GM12872 (cell line): ENCODE measurements around the gene DNM3.

Experiments
- TF ChIP-seq, protein P1 (sequence below): IDR thresholded peaks from 3 replicates; pipeline ENCODE4 v1.5.1; 2011; ENCODE audit warnings: low read depth, mild to moderate bottlenecking, low read length, moderate library complexity; ENCODE audit not compliant: insufficient read depth

Gene DNM3

GRCh38 chr1:172018727-172019311 lies 177.5 kb downstream of the DNM3 start:
- TF ChIP-seq, protein P1, sequence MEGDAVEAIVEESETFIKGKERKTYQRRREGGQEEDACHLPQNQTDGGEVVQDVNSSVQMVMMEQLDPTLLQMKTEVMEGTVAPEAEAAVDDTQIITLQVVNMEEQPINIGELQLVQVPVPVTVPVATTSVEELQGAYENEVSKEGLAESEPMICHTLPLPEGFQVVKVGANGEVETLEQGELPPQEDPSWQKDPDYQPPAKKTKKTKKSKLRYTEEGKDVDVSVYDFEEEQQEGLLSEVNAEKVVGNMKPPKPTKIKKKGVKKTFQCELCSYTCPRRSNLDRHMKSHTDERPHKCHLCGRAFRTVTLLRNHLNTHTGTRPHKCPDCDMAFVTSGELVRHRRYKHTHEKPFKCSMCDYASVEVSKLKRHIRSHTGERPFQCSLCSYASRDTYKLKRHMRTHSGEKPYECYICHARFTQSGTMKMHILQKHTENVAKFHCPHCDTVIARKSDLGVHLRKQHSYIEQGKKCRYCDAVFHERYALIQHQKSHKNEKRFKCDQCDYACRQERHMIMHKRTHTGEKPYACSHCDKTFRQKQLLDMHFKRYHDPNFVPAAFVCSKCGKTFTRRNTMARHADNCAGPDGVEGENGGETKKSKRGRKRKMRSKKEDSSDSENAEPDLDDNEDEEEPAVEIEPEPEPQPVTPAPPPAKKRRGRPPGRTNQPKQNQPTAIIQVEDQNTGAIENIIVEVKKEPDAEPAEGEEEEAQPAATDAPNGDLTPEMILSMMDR: no peak

DNA sequence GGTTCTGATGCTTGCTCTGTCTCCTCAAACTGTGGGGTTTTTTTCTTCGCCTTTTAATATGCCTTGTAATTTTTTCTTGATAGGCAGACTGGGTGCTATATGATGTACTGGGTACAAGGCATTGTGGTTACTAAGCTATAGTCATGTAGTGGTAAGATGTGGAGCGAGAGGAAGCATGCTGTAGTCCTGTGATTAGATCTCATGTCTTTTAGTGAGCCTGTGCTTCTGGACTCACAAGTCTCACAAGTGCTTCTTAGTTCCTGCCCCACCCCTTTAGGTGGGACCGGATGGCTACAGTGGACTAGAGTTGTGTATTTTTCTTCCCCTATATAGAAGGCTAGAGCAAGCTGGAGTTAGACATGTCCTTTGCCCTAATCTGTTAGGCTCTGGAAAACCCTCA lies 178.7 kb downstream of the DNM3 start:
- TF ChIP-seq, protein P1: no peak

DNA sequence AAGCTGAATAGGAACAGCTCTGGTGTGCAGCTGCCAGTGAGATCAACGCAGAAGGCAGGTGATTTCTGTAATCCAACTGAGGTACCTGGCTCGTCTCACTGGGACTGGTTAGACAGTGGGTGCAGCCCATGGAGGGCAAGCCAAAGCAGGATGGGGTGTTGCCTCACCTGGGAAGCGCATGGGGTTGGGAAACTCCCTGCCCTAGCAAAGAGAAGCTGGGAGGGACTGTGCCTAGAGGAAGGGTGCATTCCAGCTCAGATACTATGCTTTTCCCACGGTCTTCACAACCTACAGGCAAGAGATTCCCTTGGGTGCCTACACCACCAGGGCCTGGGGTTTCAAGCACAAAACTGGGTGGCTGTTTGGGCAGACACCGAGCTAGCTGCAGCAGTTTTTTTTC lies 183.2 kb downstream of the DNM3 start:
- TF ChIP-seq, protein P1: no peak

GRCh38 chr1:172040466-172040865 lies 199.2 kb downstream of the DNM3 start:
- TF ChIP-seq, protein P1: no peak

GRCh38 chr1:172041102-172041501 lies 199.8 kb downstream of the DNM3 start:
- TF ChIP-seq, protein P1: no peak

DNA sequence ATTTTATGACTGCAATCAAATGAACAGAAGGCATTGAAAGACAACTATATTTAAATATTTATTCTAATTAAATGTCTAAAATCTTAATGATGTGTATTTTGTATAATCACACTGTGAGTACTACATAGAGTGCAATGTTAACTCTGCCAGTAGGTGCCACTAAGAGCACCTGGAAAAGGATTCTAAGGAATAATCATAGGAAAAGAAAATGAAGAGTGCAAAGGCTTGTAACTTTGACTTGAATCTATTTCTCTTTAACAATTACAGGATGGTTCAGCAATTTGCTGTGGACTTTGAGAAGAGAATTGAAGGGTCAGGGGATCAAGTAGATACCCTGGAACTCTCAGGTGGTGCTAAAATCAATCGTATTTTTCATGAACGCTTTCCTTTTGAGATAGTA lies 200.4 kb downstream of the DNM3 start:
- TF ChIP-seq, protein P1: no peak

DNA sequence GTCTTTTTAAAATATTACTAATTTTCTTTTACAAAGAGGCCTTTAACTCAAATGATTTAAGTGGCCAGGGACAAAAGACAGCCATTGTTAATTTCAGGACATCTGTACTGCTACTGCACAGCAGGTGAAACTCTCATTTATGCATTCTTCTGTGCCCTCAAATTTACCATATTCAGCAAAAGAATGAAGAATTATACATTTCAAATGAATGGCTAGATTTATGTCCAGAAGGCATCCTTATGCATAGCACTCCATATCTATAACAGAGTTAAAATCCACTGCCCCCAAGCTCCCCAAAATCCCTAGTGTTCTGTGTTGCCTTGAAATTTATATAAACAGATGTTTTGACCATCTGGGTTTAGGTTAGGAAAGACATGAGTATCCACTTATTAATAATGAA lies 202.6 kb downstream of the DNM3 start:
- TF ChIP-seq, protein P1: no peak
